NT2/D1 (cell line): ENCODE data around the gene NCAPG2.
A peak's percentile ranks its signal among the peaks of the same experiment; 100 is the strongest.

Source experiments
- DNase-seq: peaks from one replicate; pipeline ENCODE4 v3.0.0-alpha.2; 2011; ENCODE audit warnings: low read depth, low spot score
- H3K27me3 ChIP-seq: 2 replicates; pipeline ENCODE4 v1.6.0; 2011; ENCODE audit warnings: mild to moderate bottlenecking; ENCODE audit not compliant: insufficient read length, insufficient read depth
- H3K36me3 ChIP-seq: 2 replicates; pipeline ENCODE4 v1.6.1; 2011; ENCODE audit warnings: mild to moderate bottlenecking, low read length, mixed read lengths; ENCODE audit not compliant: insufficient read depth, insufficient read length
- H3K4me1 ChIP-seq: 2 replicates; pipeline ENCODE4 v1.5.1; 2011; ENCODE audit not compliant: insufficient read depth, insufficient read length
- H3K4me3 ChIP-seq: 2 replicates; pipeline ENCODE4 v1.5.1; 2011; ENCODE audit warnings: low read depth; ENCODE audit not compliant: insufficient read length
- H3K9ac ChIP-seq: 2 replicates; pipeline ENCODE4 v1.6.0; 2011; ENCODE audit warnings: low read depth; ENCODE audit not compliant: insufficient read length
- H3K9me3 ChIP-seq: 2 replicates; pipeline ENCODE4 v1.5.1; 2011; ENCODE audit warnings: mild to moderate bottlenecking, low read length; ENCODE audit not compliant: insufficient read depth
- SUZ12 ChIP-seq: IDR thresholded peaks from 2 replicates; pipeline ENCODE4 v1.6.1; 2011; ENCODE audit not compliant: insufficient read length, insufficient read depth; ENCODE audit errors: extremely low read depth
- YY1 ChIP-seq: IDR thresholded peaks from 2 replicates; pipeline ENCODE4 v1.6.1; 2011; ENCODE audit not compliant: insufficient read length, insufficient read depth
- ZNF274 ChIP-seq: IDR thresholded peaks from 2 replicates; pipeline ENCODE4 v1.6.1; 2011; ENCODE audit warnings: mild to moderate bottlenecking, low read depth, low read length

NCAPG2 gene

GRCh38 chr7:158650821-158651225 lies 53.8 kb downstream of the NCAPG2 start:
- Histone ChIP-seq H3K27me3 (no peaks in the 10 kb centered on the region), H3K4me3 (no peak overlapping the region), H3K9ac (no peak overlapping the region), H3K4me1 (no peaks in the 10 kb centered on the region), H3K9me3 (peaks cover 6% of the 10 kb centered on the region), H3K36me3 (peaks cover 80% of the 10 kb centered on the region)
- TF ChIP-seq YY1 (no peak), SUZ12 (no peak), ZNF274 (no peak)
- no peak for DNase-seq

- no peak for TF ChIP-seq SUZ12
- TF ChIP-seq ZNF274, result no peak
- TF ChIP-seq YY1, result no peak
- Histone ChIP-seq H3K27me3 (no peaks in the 10 kb centered on the region), H3K36me3 (peaks cover 79% of the 10 kb centered on the region), H3K4me3 (no peak overlapping the region), H3K9ac (no peak overlapping the region), H3K9me3 (peaks cover 6% of the 10 kb centered on the region), H3K4me1 (no peaks in the 10 kb centered on the region)
- DNase-seq, result no peak
Measured at GRCh38 chr7:158649279-158649678, 55.3 kb downstream of the NCAPG2 start.

- Histone ChIP-seq H3K9ac (no peak overlapping the region), H3K4me3 (no peak overlapping the region), H3K4me1 (no peaks in the 10 kb centered on the region), H3K36me3 (peaks cover 79% of the 10 kb centered on the region), H3K9me3 (peaks cover 6% of the 10 kb centered on the region), H3K27me3 (no peaks in the 10 kb centered on the region)
- no peak for DNase-seq
- TF ChIP-seq YY1 (no peak), SUZ12 (no peak), ZNF274 (no peak)
Measured at GRCh38 chr7:158648787-158649186, 55.8 kb downstream of the NCAPG2 start.

- Histone ChIP-seq H3K9ac (no peak overlapping the region), H3K4me1 (no peaks in the 10 kb centered on the region), H3K27me3 (no peaks in the 10 kb centered on the region), H3K4me3 (no peak overlapping the region), H3K36me3 (peaks cover 80% of the 10 kb centered on the region), H3K9me3 (peaks cover 6% of the 10 kb centered on the region)
- TF ChIP-seq SUZ12, result no peak
- no peak for TF ChIP-seq ZNF274
- TF ChIP-seq YY1, result no peak
- DNase-seq, result no peak
Measured at GRCh38 chr7:158648168-158648567, 56.4 kb downstream of the NCAPG2 start.

- TF ChIP-seq YY1, result no peak
- TF ChIP-seq SUZ12, result no peak
- no peak for TF ChIP-seq ZNF274
- Histone ChIP-seq H3K27me3 (no peaks in the 10 kb centered on the region), H3K36me3 (peaks cover 80% of the 10 kb centered on the region)
Measured at GRCh38 chr7:158647475-158647792, 57.2 kb downstream of the NCAPG2 start.

GRCh38 chr7:158646766-158647474 lies 57.7 kb downstream of the NCAPG2 start:
- Histone ChIP-seq H3K9ac (no peak overlapping the region), H3K4me1 (no peaks in the 10 kb centered on the region), H3K4me3 (no peak overlapping the region), H3K27me3 (no peaks in the 10 kb centered on the region), H3K9me3 (peaks cover 6% of the 10 kb centered on the region), H3K36me3 (peaks cover 81% of the 10 kb centered on the region)
- TF ChIP-seq SUZ12 (no peak), ZNF274 (no peak), YY1 (no peak)
- peak; percentile 38 for DNase-seq

More at GRCh38 chr7:158647475-158647792, 57.2 kb downstream of the NCAPG2 start:
- no peak overlapping the region for H3K4me3 ChIP-seq
- no peak overlapping the region for H3K9ac ChIP-seq
- peaks cover 6% of the 10 kb centered on the region for H3K9me3 ChIP-seq
- DNase-seq, result no peak
- H3K4me1 ChIP-seq, result no peaks in the 10 kb centered on the region

GRCh38 chr7:158645842-158646241 lies 58.8 kb downstream of the NCAPG2 start:
- no peak for DNase-seq
- H3K4me1 ChIP-seq, result no peaks in the 10 kb centered on the region
- no peak overlapping the region for H3K9ac ChIP-seq
- H3K36me3 ChIP-seq, result peaks cover 79% of the 10 kb centered on the region
- no peaks in the 10 kb centered on the region for H3K27me3 ChIP-seq
- no peak for TF ChIP-seq ZNF274
- no peak for TF ChIP-seq SUZ12
- TF ChIP-seq YY1, result no peak
- no peak overlapping the region for H3K4me3 ChIP-seq
- peaks cover 6% of the 10 kb centered on the region for H3K9me3 ChIP-seq
